Stimulated activated CD8-positive, alpha-beta memory T cell treated with anti-CD3 and anti-CD28 coated beads, Interleukin-2, amount 100 ng/mL, for 1 hour (primary cell): ENCODE measurements around the gene HOXD13.

Experiments used
- DNase-seq, 2 donors: peaks; one replicate each; pipeline ENCODE4 v3.0.0-alpha.2; 2020; ENCODE audit warnings: low read depth in 2 of 2

The HOXD13 gene

GRCh38 chr2:176106581-176107539 lies 14.3 kb downstream of the HOXD13 start, which contains the start of gene HOXD11:
Gene HOXD11 (plus strand): TSS chr2:176107280. CDS start chr2:176107356, 76 bp downstream.
- no peak for DNase-seq

- DNase-seq = no peak
These were observed 15.2 kb downstream of the HOXD13 start for GRCh38 chr2:176107731-176108181.

- DNase-seq = no peak
These were observed 16.8 kb downstream of the HOXD13 start for GRCh38 chr2:176109192-176109901.

GRCh38 chr2:176109946-176110345 lies 17.4 kb downstream of the HOXD13 start:
- no peak for DNase-seq

- no peak for DNase-seq
These were observed 18.1 kb downstream of the HOXD13 start for GRCh38 chr2:176110415-176111308.

- no peak for DNase-seq
These were observed 18.8 kb downstream of the HOXD13 start for GRCh38 chr2:176111309-176111663.

GRCh38 chr2:176111846-176112374 lies 19.4 kb downstream of the HOXD13 start:
- no peak for DNase-seq

- no peak for DNase-seq
These were observed 20.1 kb downstream of the HOXD13 start for GRCh38 chr2:176112375-176113302.

GRCh38 chr2:176114120-176114929 lies 21.8 kb downstream of the HOXD13 start:
- no peak for DNase-seq

- DNase-seq = no peak
These were observed 22.6 kb downstream of the HOXD13 start for GRCh38 chr2:176114930-176115625.

GRCh38 chr2:176115883-176116813 lies 23.6 kb downstream of the HOXD13 start, which contains the start of gene HOXD10:
Gene HOXD10 (plus strand): TSS chr2:176116778. CDS start chr2:176116834, 56 bp downstream.
- DNase-seq = no peak

GRCh38 chr2:176117162-176117822 lies 24.8 kb downstream of the HOXD13 start:
- no peak for DNase-seq

GRCh38 chr2:176117823-176118371 lies 25.4 kb downstream of the HOXD13 start:
- DNase-seq = no peak

- DNase-seq = no peak
These were observed 26.2 kb downstream of the HOXD13 start for GRCh38 chr2:176118601-176119339.

GRCh38 chr2:176120364-176121189 lies 28.1 kb downstream of the HOXD13 start:
- no peak for DNase-seq
